Neuronal stem cell (in vitro differentiated cells): ENCODE results near the gene MOB1A.

Experiments used
- DNase-seq: peaks from one replicate; pipeline ENCODE4 v3.0.0-alpha.2; 2013; ENCODE audit warnings: low spot score
- H2AFZ ChIP-seq: one replicate; pipeline ENCODE4 v1.6.1; 2013; ENCODE audit warnings: mild to moderate bottlenecking, low read length, inconsistent platforms
- H2AK5ac ChIP-seq: 2 replicates; pipeline ENCODE4 v1.6.1; 2013; ENCODE audit warnings: low read depth, mild to moderate bottlenecking, inconsistent platforms, low read length, moderate library complexity, mixed read lengths
- H2BK120ac ChIP-seq: 2 replicates; pipeline ENCODE4 v1.6.1; 2013; ENCODE audit warnings: low read depth, mild to moderate bottlenecking, inconsistent platforms, low read length, moderate library complexity, mixed read lengths
- H2BK12ac ChIP-seq: one replicate; pipeline ENCODE4 v1.6.1; 2013; ENCODE audit warnings: low read length, inconsistent platforms
- H2BK15ac ChIP-seq: 2 replicates; pipeline ENCODE4 v1.6.1; 2013; ENCODE audit warnings: mild to moderate bottlenecking, low read length, inconsistent platforms, mixed read lengths
- H2BK5ac ChIP-seq: one replicate; pipeline ENCODE4 v1.6.1; 2013; ENCODE audit warnings: inconsistent platforms, mild to moderate bottlenecking, low read length, moderate library complexity
- H3K14ac ChIP-seq: one replicate; pipeline ENCODE4 v1.6.1; 2013; ENCODE audit warnings: low read length, inconsistent platforms
- H3K18ac ChIP-seq: 2 replicates; pipeline ENCODE4 v1.6.1; 2013; ENCODE audit warnings: low read length, inconsistent platforms
- H3K23ac ChIP-seq: 2 replicates; pipeline ENCODE4 v1.6.1; 2013; ENCODE audit warnings: low read depth, mild to moderate bottlenecking, mixed read lengths, low read length, inconsistent platforms; ENCODE audit not compliant: poor library complexity
- H3K27ac ChIP-seq: replicated peaks from 3 replicates; pipeline ENCODE4 v1.5.1; 2013; ENCODE audit warnings: low read length, inconsistent platforms
- H3K27me3 ChIP-seq, 3 experiments: 2 replicates each; pipeline ENCODE4 v1.6.1; 2013; ENCODE audit warnings: low read length in 3 of 3, mild to moderate bottlenecking in 2 of 3, inconsistent platforms in 1 of 3, low read depth in 1 of 3, mixed read lengths in 1 of 3, moderate library complexity in 1 of 3; ENCODE audit not compliant: control insufficient read depth in 3 of 3, insufficient read depth in 3 of 3
- H3K36me3 ChIP-seq, 2 donors: replicated peaks in 1 of 2; 2 replicates each; pipeline ENCODE4 v1.6.1; 2013; ENCODE audit warnings: low read length in 2 of 2; ENCODE audit not compliant: control insufficient read depth in 2 of 2, insufficient read depth in 2 of 2
- H3K4ac ChIP-seq: 2 replicates; pipeline ENCODE4 v1.6.1; 2013; ENCODE audit warnings: inconsistent platforms, mild to moderate bottlenecking, low read length, moderate library complexity
- H3K4me1 ChIP-seq, 2 donors: 1 replicate in 1 of 2; 2 replicates in 1 of 2; pipeline ENCODE4 v1.6.1; 2013; ENCODE audit warnings: low read length in 2 of 2, low read depth in 1 of 2; ENCODE audit not compliant: control insufficient read depth in 2 of 2, insufficient read depth in 1 of 2
- H3K4me2 ChIP-seq: one replicate; pipeline ENCODE4 v1.6.1; 2013; ENCODE audit warnings: mild to moderate bottlenecking, low read length, inconsistent platforms; ENCODE audit not compliant: insufficient read depth, poor library complexity, severe bottlenecking
- H3K4me3 ChIP-seq, 2 donors: 2 replicates each; pipeline ENCODE4 v1.5.1; 2013; ENCODE audit warnings: low read length in 2 of 2, mild to moderate bottlenecking in 2 of 2, inconsistent platforms in 1 of 2, moderate library complexity in 1 of 2
- H3K79me1 ChIP-seq: one replicate; pipeline ENCODE4 v1.6.1; 2013; ENCODE audit warnings: low read depth, mild to moderate bottlenecking, inconsistent platforms, low read length, moderate library complexity
- H3K9ac ChIP-seq: one replicate; pipeline ENCODE4 v1.6.1; 2013; ENCODE audit warnings: mild to moderate bottlenecking, low read depth, low read length, inconsistent platforms; ENCODE audit not compliant: poor library complexity
- H3K9me3 ChIP-seq, 2 donors: replicated peaks in 1 of 2; 2 replicates each; pipeline versions ENCODE3 to v1.6.1; 2013; ENCODE audit warnings: low read length in 2 of 2, mild to moderate bottlenecking in 2 of 2, inconsistent platforms in 1 of 2, low read depth in 1 of 2, mixed read lengths in 1 of 2, moderate library complexity in 1 of 2; ENCODE audit not compliant: control insufficient read depth in 2 of 2, insufficient read depth in 1 of 2
- H4K8ac ChIP-seq: one replicate; pipeline ENCODE4 v1.6.1; 2013; ENCODE audit warnings: low read depth, mild to moderate bottlenecking, inconsistent platforms, low read length, moderate library complexity
- H4K91ac ChIP-seq: one replicate; pipeline ENCODE4 v1.6.1; 2013; ENCODE audit warnings: low read length, low read depth, mild to moderate bottlenecking, inconsistent platforms; ENCODE audit not compliant: poor library complexity
- WGBS, 2 donors: extraction: QIAGEN DNeasy Blood & Tissue Kit; methylation state at CpG; one replicate each; pipeline ENCODE4 v1.1.7; 2013; ENCODE audit warnings: missing lambda C conversion rate in 2 of 2, mixed read lengths in 1 of 2; ENCODE audit not compliant: insufficient read length in 2 of 2, insufficient replicate concordance in 1 of 2; ENCODE audit errors: extremely low coverage in 2 of 2; 5-methylcytosine and 5-hydroxymethylcytosine counted together

MOB1A gene

DNA sequence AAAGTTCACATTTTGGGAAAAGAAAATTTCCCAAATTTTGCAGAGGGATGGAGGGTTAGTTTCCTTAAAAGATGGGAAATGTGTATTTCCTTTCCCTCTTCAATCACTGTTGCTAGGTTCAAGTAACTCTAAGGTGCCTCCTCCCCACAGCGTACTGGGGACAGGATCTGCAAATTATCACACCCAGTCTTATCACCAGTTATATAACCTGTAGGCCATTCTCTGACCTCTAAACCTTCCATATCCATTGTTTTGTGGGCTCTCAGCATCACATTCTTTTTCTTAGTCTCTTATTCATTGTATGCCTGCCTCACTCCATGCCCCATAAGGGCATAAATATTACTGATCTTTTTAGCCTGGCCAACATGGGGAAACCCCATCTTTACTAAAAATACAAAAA, 16.1 kb upstream of the MOB1A start:
- H4K91ac ChIP-seq = no peak overlapping the region
- H3K4me2 ChIP-seq = no peak overlapping the region
- H2BK120ac ChIP-seq = no peak overlapping the region
- peaks cover 0 to 3% (median 0%) of the 10 kb centered on the region in 3 experiments for H3K27me3 ChIP-seq
- H3K36me3 ChIP-seq = no peaks in the 10 kb centered on the region
- no peak overlapping the region for H3K23ac ChIP-seq
- no peak overlapping the region for H3K9ac ChIP-seq
- no peaks in the 10 kb centered on the region for H3K79me1 ChIP-seq
- H3K4me1 ChIP-seq = peaks cover 2 to 6% of the 10 kb centered on the region in 2 donors
- no peak overlapping the region for H2BK15ac ChIP-seq
- H3K4me3 ChIP-seq = no peak overlapping the region
- H3K4ac ChIP-seq = no peak overlapping the region
- H4K8ac ChIP-seq = no peak overlapping the region
- H3K9me3 ChIP-seq = no peaks in the 10 kb centered on the region
- H2BK12ac ChIP-seq = no peak overlapping the region
- no peak overlapping the region for H2AFZ ChIP-seq
- H3K18ac ChIP-seq = no peak overlapping the region
- no peak for DNase-seq
- no peak overlapping the region for H3K27ac ChIP-seq
- H2AK5ac ChIP-seq = no peak overlapping the region
- no peak overlapping the region for H3K14ac ChIP-seq
- WGBS, 2 donors = no CpG with 5 or more reads among the region's 1 CpG
- H2BK5ac ChIP-seq = no peak overlapping the region

GRCh38 chr2:74191596-74192380, 13.1 kb upstream of the MOB1A start:
- no CpG with 5 or more reads among the region's 6 CpGs for WGBS, 2 donors
- Histone ChIP-seq H3K4me3 (no peak overlapping the region), H3K18ac (no peak overlapping the region), H2BK5ac (no peak overlapping the region), H3K9ac (no peak overlapping the region), H3K4ac (no peak overlapping the region), H3K36me3 (no peaks in the 10 kb centered on the region), H3K27me3 (peaks cover 0 to 6% (median 0%) of the 10 kb centered on the region in 3 experiments), H3K14ac (no peak overlapping the region), H4K8ac (no peak overlapping the region), H2BK15ac (no peak overlapping the region), H2AK5ac (no peak overlapping the region), H2BK120ac (no peak overlapping the region), H2AFZ (no peak overlapping the region), H4K91ac (no peak overlapping the region), H3K9me3 (no peaks in the 10 kb centered on the region), H3K4me1 (peaks cover 2 to 6% of the 10 kb centered on the region in 2 donors), H2BK12ac (no peak overlapping the region), H3K27ac (no peak overlapping the region), H3K23ac (no peak overlapping the region), H3K79me1 (no peaks in the 10 kb centered on the region), H3K4me2 (no peak overlapping the region)
- no peak for DNase-seq

GRCh38 chr2:74188696-74189095, 10.0 kb upstream of the MOB1A start:
- Histone ChIP-seq H3K18ac (no peak overlapping the region), H3K4me2 (no peak overlapping the region), H2AK5ac (no peak overlapping the region), H3K14ac (no peak overlapping the region), H3K23ac (no peak overlapping the region), H2BK15ac (no peak overlapping the region), H2BK5ac (peak overlapping the region; percentile 10), H3K4me3 (no peak overlapping the region), H3K4ac (no peak overlapping the region), H2BK120ac (no peak overlapping the region), H3K4me1 (peaks cover 2 to 6% of the 10 kb centered on the region in 2 donors), H3K36me3 (no peaks in the 10 kb centered on the region), H3K27ac (no peak overlapping the region), H3K79me1 (no peaks in the 10 kb centered on the region), H4K91ac (no peak overlapping the region), H3K9me3 (no peaks in the 10 kb centered on the region), H2BK12ac (no peak overlapping the region), H3K9ac (no peak overlapping the region), H4K8ac (no peak overlapping the region), H2AFZ (no peak overlapping the region), H3K27me3 (peaks cover 0 to 3% (median 0%) of the 10 kb centered on the region in 3 experiments)
- DNase-seq = no peak
- WGBS, 2 donors = no CpG with 5 or more reads among the region's 3 CpGs

DNA sequence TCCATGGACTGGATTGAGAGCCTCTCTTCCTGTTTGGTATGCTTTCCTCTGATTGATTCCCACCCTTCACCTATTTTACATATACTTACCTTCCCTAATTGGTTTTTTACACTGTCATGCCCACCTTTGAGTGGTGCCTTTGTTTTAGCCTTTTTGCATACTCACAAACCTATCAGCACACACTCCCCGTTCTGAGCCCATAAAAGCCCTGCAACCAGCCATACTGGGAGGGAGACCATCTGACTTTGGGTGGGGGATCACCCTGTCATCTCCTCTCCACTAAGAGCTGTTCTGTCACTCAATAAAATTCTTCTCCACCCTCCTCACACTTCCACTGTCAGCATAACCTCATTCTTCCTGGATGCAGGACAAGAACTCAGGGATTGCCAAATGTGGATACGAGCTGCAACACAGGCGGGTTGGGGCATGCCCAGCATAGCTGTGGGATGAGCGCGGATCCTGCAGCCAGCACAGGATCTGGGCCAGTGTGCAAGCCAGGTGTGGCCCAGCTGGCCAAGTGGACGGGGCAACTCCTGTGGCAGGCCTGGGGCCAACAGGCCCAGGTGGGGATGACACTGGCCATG, 9.4 kb upstream of the MOB1A start:
- H2BK5ac ChIP-seq = peak overlapping the region; percentile 10
- no peak overlapping the region for H4K91ac ChIP-seq
- H3K4me3 ChIP-seq = peak overlapping the region in 1 of 2 donors; percentile 47
- no peak for DNase-seq
- no peak overlapping the region for H2AFZ ChIP-seq
- peaks cover 0 to 3% (median 0%) of the 10 kb centered on the region in 3 experiments for H3K27me3 ChIP-seq
- H3K23ac ChIP-seq = no peak overlapping the region
- no peak overlapping the region for H3K14ac ChIP-seq
- H3K4me2 ChIP-seq = no peak overlapping the region
- peak overlapping the region; percentile 27 for H3K9ac ChIP-seq
- H2BK12ac ChIP-seq = peak overlapping the region; percentile 95
- peak overlapping the region; percentile 67 for H3K18ac ChIP-seq
- H2BK15ac ChIP-seq = no peak overlapping the region
- H2AK5ac ChIP-seq = no peak overlapping the region
- WGBS, 2 donors = no CpG with 5 or more reads among the region's 6 CpGs
- H3K27ac ChIP-seq = peak overlapping the region; percentile 14
- H3K4me1 ChIP-seq = peaks cover 2 to 6% of the 10 kb centered on the region in 2 donors
- no peak overlapping the region for H2BK120ac ChIP-seq
- no peaks in the 10 kb centered on the region for H3K9me3 ChIP-seq
- H4K8ac ChIP-seq = no peak overlapping the region
- H3K36me3 ChIP-seq = no peaks in the 10 kb centered on the region
- no peak overlapping the region for H3K4ac ChIP-seq
- no peaks in the 10 kb centered on the region for H3K79me1 ChIP-seq
